GM18870 (cell line): ENCODE measurements around the gene PLXNA3.
A peak's percentile ranks its signal among the peaks of the same experiment; 100 is the strongest.

Experiments used
- ATAC-seq: cut with Tn5 transposase; IDR thresholded peaks from one replicate; pipeline ENCODE4 v1.9.1; 2021; ENCODE audit warnings: moderate library complexity; ENCODE audit not compliant: unreplicated experiment

The PLXNA3 gene

GRCh38 chrX:154477891-154478477 is 19.9 kb downstream of the PLXNA3 start:
- ATAC-seq, result no peak

GRCh38 chrX:154478728-154479622 is 20.9 kb downstream of the PLXNA3 start, which contains the start of gene LAGE3:
Gene LAGE3 (minus strand): TSS chrX:154479281. CDS start chrX:154478915, 366 bp downstream.
- ATAC-seq, result peak; percentile 69

GRCh38 chrX:154481195-154481594 is 23.1 kb downstream of the PLXNA3 start:
- ATAC-seq, result no peak

- ATAC-seq, result no peak
Observed at GRCh38 chrX:154481911-154482601, 24.0 kb downstream of the PLXNA3 start.

DNA sequence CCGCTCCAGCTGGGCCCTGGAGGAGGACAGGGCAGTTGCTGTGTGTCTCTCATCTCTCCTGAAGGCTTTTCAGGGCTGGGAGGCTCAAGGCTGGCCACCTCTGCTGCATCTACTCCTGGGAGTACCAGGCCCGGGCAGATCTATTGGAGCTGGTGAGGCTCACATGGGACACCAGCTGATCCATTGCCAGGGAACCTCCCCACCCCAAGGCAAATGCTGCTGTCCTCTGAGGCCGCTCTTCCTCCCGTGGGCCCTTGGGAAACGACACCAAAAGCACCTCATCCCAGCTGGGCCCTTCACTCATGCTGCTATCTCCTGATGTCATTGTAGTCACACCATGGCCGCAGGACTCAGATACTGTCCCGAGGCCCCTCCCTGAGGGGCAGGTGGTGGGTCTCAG is 24.7 kb downstream of the PLXNA3 start:
- ATAC-seq, result no peak

- no peak for ATAC-seq
Observed at GRCh38 chrX:154483325-154483724, 25.2 kb downstream of the PLXNA3 start.

- no peak for ATAC-seq
Observed at GRCh38 chrX:154484255-154485149, 26.4 kb downstream of the PLXNA3 start.

GRCh38 chrX:154485150-154486051 is 27.3 kb downstream of the PLXNA3 start:
- no peak for ATAC-seq

DNA sequence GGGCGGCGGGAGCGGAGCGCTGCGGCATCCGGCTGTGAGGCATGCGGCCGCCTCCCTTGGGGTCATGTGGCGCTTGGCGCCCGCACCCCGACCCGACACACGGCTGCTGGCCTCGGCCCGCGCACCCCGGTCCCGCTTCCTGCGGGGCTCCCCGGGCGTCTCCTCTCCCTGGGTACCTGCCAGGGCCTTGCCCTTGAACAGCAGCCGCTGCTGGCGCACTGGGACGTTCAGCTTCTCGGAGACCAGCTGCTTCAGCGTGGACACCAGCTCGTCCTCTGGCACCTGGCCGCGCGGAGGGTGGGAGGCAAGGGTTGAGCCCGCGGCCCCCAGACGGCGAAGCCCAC is 27.9 kb downstream of the PLXNA3 start:
- no peak for ATAC-seq

DNA sequence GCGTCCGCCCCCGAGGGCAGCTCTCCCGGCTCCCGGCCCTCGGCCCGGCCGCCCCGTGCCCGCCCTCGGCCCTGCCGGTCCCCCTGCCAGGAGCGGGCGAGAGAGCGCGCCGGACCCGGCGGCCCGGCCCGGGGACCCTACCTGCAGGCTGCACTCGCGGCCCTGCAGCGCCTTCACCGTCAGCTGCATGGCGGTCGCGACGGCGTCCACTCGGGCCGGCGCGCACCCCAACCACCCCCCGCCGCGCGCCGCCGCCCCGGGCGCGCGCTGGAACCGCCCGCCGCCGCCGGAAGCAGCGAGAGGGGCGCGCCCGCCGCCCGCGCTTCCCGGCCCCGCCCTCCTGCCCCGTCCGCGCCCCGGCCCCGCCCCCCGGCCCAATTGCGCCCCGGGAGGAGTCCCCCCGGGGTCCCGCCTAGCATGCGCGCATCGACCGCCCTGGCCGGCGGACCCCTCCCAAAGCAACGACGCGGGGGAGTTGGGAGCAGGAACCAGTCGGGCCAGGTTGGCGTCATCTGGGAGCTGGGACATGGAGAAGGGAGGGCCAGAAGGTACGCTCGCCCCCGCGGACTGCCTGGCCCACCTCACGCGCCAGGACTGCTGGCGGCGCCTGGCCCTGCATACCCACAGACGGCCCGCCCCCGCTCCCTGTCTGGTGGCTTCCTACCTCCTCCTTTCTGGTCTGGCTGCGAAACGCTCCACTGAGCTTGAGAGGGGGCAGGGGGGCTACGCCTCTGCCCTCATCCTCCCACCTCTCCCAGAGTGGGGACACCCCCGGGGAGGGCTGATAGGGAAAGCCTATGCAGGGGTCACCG is 28.5 kb downstream of the PLXNA3 start, which contains the start of gene UBL4A:
Gene UBL4A, minus strand, starts transcription at position 220 of the 812 bp plus-strand sequence. Its CDS starts 31 bp downstream, at position 189.
- no peak for ATAC-seq

GRCh38 chrX:154487518-154488290 is 29.6 kb downstream of the PLXNA3 start:
- ATAC-seq, result no peak

DNA sequence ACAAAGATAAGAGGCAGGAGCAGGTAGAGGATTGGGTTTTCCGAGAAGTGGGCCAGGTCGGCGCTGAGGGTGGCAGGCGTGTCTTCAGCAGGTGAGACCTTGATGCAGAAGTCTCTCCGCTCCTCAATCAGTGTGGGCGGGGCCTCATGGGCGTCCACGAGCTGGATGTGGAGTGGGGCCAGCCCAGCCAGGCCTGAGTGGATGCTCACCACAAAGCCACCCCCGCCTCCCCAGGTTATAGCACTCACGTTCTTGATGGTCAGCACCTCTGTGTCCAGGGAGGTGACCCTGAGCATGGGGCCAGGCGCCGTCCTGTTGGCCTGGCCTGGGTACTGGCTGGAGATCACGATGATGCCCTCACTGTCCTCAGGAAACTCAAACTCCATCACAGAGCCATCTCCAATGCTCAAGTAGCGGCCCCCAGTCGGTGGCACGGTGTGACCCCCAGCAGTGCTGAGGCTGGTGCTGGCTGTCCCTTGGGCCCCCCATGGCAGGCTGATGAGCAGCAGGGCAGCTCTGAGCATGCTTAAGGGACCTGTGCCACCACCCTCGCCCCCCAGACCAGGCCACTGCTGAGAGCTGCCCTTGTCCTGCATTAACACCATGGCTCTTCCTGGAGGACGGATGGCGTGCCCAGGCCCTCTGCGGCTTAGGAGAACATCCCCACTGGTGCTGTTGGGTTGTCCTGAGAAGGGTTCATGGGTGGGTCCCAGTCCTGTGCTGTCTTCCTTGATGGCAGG is 30.4 kb downstream of the PLXNA3 start:
- no peak for ATAC-seq

DNA sequence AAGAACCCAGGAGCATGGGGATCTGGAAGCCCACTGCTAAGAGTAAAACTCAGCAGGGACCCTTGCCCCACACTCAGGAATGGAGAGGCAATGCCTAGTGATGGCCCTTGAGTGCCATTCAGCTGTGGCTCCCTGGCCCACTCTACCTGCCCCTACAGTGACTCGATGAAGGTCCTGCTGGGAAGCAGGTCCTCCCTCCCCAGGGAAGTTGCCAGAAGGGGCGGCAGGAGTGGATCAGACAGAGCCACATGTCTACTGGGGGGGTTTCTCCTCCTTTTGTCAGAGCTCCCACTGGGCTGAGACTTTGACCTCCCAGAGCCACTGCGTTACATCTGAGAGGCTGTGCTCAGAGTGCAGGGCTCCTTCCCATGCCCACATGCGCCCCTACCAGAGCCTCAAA is 31.1 kb downstream of the PLXNA3 start:
- no peak for ATAC-seq

DNA sequence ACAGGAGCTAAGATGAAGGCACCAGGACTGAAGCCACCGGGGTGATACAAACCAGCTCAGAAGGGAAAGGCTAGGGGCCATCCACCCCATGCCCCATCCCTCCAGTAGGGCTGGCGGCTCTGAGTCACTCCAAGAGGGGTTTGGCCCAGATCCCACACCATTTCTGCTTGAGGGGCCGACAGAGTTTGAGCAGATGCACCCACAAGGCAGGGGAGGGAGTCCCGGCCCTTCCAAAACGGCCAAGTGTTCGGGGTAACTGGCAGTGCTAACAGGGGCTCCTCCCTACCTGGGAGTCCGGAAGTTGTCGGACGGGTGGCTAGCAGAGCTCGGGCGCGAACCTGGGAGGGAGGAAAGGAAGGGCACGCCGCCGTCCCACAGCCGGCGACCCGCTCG is 31.9 kb downstream of the PLXNA3 start:
- ATAC-seq, result no peak

- ATAC-seq, result peak; percentile 58
Observed at GRCh38 chrX:154490414-154491083, 32.5 kb downstream of the PLXNA3 start, which contains the start of gene SLC10A3. Gene SLC10A3 (minus strand): TSS chrX:154490629. CDS start chrX:154488940, 1,689 bp downstream.

DNA sequence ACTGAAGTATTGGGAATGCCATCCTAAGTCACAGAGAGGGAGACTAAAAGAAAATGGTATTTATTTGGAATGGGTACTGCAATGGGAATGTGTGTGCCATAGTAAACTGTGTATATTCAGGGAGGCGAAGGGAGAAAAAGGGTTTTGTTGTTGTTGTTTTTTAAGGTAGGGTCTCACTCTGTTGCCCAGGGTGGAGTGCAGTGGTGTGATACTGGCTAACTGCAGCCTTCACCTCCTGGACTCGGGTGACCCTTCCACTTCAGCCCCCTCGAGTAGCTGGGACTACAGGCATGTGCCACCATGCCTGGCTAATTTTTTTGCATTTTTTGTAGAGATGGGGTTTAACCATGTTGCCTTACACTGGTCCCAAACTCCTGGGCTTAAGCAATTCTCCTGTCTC is 36.6 kb downstream of the PLXNA3 start:
- no peak for ATAC-seq

- ATAC-seq, result no peak
Observed at GRCh38 chrX:154495472-154495922, 37.4 kb downstream of the PLXNA3 start.
